ENCODE data around the gene RNF123.

RNF123 gene

GRCh38 chr3:49727924-49728361 lies 38.6 kb downstream of the RNF123 start:
- TF ChIP-seq CTCF (conservative IDR thresholded peaks at IDR 0.05; ENCODE audit: control insufficient read depth, insufficient read depth, low read depth, low read length): no peak
- DNase-seq (ENCODE audit: low read depth): no peak
- H3K4me3 ChIP-seq (ENCODE audit: control insufficient read depth, low read depth, low read length): no peak overlapping the region

GRCh38 chr3:49729966-49730609 lies 40.7 kb downstream of the RNF123 start:
- DNase-seq (ENCODE audit: low read depth): no peak
- no peak for TF ChIP-seq CTCF (conservative IDR thresholded peaks at IDR 0.05; ENCODE audit: control insufficient read depth, insufficient read depth, low read depth, low read length)

GRCh38 chr3:49732597-49732996 lies 43.2 kb downstream of the RNF123 start:
- TF ChIP-seq CTCF (conservative IDR thresholded peaks at IDR 0.05; ENCODE audit: control insufficient read depth, insufficient read depth, low read depth, low read length): no peak
- DNase-seq (ENCODE audit: low read depth): no peak
- H3K4me3 ChIP-seq (ENCODE audit: control insufficient read depth, low read depth, low read length): no peak overlapping the region

More at GRCh38 chr3:49729966-49730609, 40.7 kb downstream of the RNF123 start:
- no peak overlapping the region for H3K4me3 ChIP-seq (ENCODE audit: control insufficient read depth, low read depth, low read length)

- TF ChIP-seq CTCF (conservative IDR thresholded peaks at IDR 0.05; ENCODE audit: control insufficient read depth, insufficient read depth, low read depth, low read length): no peak
Observed at GRCh38 chr3:49733551-49733950, 44.2 kb downstream of the RNF123 start.

GRCh38 chr3:49734752-49735151 lies 45.4 kb downstream of the RNF123 start:
- TF ChIP-seq CTCF (conservative IDR thresholded peaks at IDR 0.05; ENCODE audit: control insufficient read depth, insufficient read depth, low read depth, low read length): no peak
- DNase-seq (ENCODE audit: low read depth): no peak
- no peak overlapping the region for H3K4me3 ChIP-seq (ENCODE audit: control insufficient read depth, low read depth, low read length)

More at GRCh38 chr3:49733551-49733950, 44.2 kb downstream of the RNF123 start:
- DNase-seq (ENCODE audit: low read depth): no peak
- no peak overlapping the region for H3K4me3 ChIP-seq (ENCODE audit: control insufficient read depth, low read depth, low read length)

- H3K4me3 ChIP-seq (ENCODE audit: control insufficient read depth, low read depth, low read length): no peak overlapping the region
- no peak for DNase-seq (ENCODE audit: low read depth)
Observed at GRCh38 chr3:49738067-49738713, 48.8 kb downstream of the RNF123 start.

More at GRCh38 chr3:49738067-49738713, 48.8 kb downstream of the RNF123 start:
- TF ChIP-seq CTCF (conservative IDR thresholded peaks at IDR 0.05; ENCODE audit: control insufficient read depth, insufficient read depth, low read depth, low read length): no peak

Data from fibroblast of mammary gland (primary cell).